ENCODE results near the gene FEM1C. TPM values are rescaled to one million over a fixed set of nuclear protein-coding genes. Genes with fewer than 3 reads are reported as not detected.

The FEM1C gene
- total RNA-seq, 2 experiments from 2014 or later = 15.8 to 15.9 TPM

DNA sequence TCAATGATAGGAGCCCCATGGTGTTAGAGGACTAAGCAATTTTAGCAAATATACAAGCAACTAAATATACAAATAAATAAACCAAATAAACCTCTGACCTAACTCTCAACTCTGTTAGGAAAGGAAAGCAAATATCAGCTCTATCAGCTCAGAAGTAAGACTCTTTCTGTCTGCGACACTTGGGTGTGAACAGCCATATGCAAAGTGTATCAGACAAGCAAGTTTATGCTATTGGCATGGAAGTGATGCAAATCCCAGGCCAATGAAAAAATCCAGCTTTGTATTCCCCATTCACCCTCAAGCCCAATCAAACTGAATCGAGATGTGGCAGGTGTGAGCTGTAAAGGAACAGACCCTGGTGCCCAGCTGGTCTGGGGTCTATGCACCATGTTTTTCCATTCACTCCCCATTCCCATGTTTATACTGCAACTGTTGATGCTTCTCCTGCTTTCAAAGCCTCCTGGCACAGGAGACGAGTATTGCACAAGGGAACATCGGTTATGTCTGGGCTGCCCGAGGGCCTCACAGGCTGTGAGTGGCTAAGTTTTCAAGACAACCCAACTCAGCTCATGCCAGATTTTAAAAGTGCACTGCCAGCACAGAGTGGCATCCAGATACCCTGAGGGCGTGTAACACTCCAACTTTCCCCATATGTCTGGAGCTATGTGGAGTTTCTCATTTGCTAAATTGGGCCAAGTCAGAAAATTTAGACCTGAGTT is 73.1 kb downstream of the FEM1C start:
- CTCF ChIA-PET = no interaction called here
- intact Hi-C loops (cut with DNase I, micrococcal nuclease) = no loop called here
- POLR2A ChIA-PET = no interaction called here
- no peak for ATAC-seq
- no peaks in the 10 kb centered on the region for H3K9me3 Mint-ChIP-seq (ENCODE audit: low read depth)
- no peaks in the 10 kb centered on the region for H3K4me1 Mint-ChIP-seq
- no peak overlapping the region for H3K27ac Mint-ChIP-seq
- no peak for DNase-seq
- peaks cover 12% of the 10 kb centered on the region for H3K27me3 Mint-ChIP-seq
- no peaks in the 10 kb centered on the region for H3K36me3 Mint-ChIP-seq (ENCODE audit: low read depth)
- no peak overlapping the region for H3K4me3 Mint-ChIP-seq

GRCh38 chr5:115470921-115471320 is 73.7 kb downstream of the FEM1C start:
- Mint-ChIP-seq H3K27ac (no peak overlapping the region), H3K27me3 (peaks cover 14% of the 10 kb centered on the region), H3K9me3 (ENCODE audit: low read depth) (no peaks in the 10 kb centered on the region), H3K36me3 (ENCODE audit: low read depth) (no peaks in the 10 kb centered on the region), H3K4me1 (no peaks in the 10 kb centered on the region), H3K4me3 (no peak overlapping the region)
- DNase-seq (no peak), ATAC-seq (no peak)
- ChIA-PET CTCF (no interaction called here), POLR2A (no interaction called here)
- intact Hi-C loops (cut with DNase I, micrococcal nuclease) = no loop called here

Other genes with a start within 250 kb of the FEM1C start
- gene CCDC112, start 248.1 kb downstream of the FEM1C start, total RNA-seq = 1 to 10 TPM; 2.2 to 4.1 TPM
- gene TICAM2, start 57.7 kb upstream of the FEM1C start, total RNA-seq = 1 to 10 TPM in 1 of 2 experiments, under 1 TPM in 1; 0.87 to 1.7 TPM
- gene TMED7, start 81.3 kb upstream of the FEM1C start, total RNA-seq = 10 to 100 TPM; 31.4 to 36.8 TPM

All from activated CD4-positive, alpha-beta T cell treated with anti-CD3 and anti-CD28 coated beads for 36 hours (primary cell).